SK-N-SH treated with all-trans-retinoic acid at 6 μM for 48 hours (cell line): ENCODE data around the gene SYP.

Source experiments
- ATAC-seq: fragments of 200-7000 bp; cut with Tn5 transposase; 3 replicates; pipeline ENCODE4 v1.9.1; 2020; ENCODE audit warnings: mild to moderate bottlenecking, moderate library complexity
- ARNTL ChIP-seq: fragments of 450-650 bp; formaldehyde crosslinking; IDR thresholded peaks from 2 replicates; pipeline ENCODE4 v1.5.0; 2020; ENCODE audit warnings: low read depth, mild to moderate bottlenecking, moderate library complexity, borderline replicate concordance
- BACH2 ChIP-seq: fragments of 250-450 bp; sonication (Bioruptor Pico); IDR thresholded peaks from 2 replicates; pipeline ENCODE4 v1.9.0; 2021; ENCODE audit warnings: mild to moderate bottlenecking, borderline replicate concordance
- CSDC2 ChIP-seq: fragments of 250-450 bp; sonication (Bioruptor Pico); IDR thresholded peaks from 2 replicates; pipeline ENCODE4 v1.5.0; 2020; ENCODE audit warnings: mild to moderate bottlenecking, moderate library complexity
- ESRRG ChIP-seq: fragments of 250-450 bp; sonication (Bioruptor Pico); IDR thresholded peaks from 2 replicates; pipeline ENCODE4 v1.6.1; 2021; ENCODE audit warnings: mild to moderate bottlenecking
- GLIS3 ChIP-seq: fragments of 250-450 bp; sonication (Bioruptor Pico); IDR thresholded peaks from 2 replicates; pipeline ENCODE4 v1.5.0; 2020; ENCODE audit warnings: mild to moderate bottlenecking, moderate library complexity
- ISL1 ChIP-seq: fragments of 250-450 bp; sonication (Bioruptor Pico); IDR thresholded peaks from 2 replicates; pipeline ENCODE4 v2.1.2; 2022; ENCODE audit warnings: mild to moderate bottlenecking, moderate library complexity
- OSR1 ChIP-seq: fragments of 250-450 bp; sonication (Bioruptor Pico); IDR thresholded peaks from 2 replicates; pipeline ENCODE4 v1.8.0; 2022; ENCODE audit warnings: moderate library complexity, mild to moderate bottlenecking, inconsistent platforms
- PPARA ChIP-seq: fragments of 250-450 bp; sonication (Bioruptor Pico); IDR thresholded peaks from 2 replicates; pipeline ENCODE4 v1.5.0; 2020; ENCODE audit warnings: mild to moderate bottlenecking, borderline replicate concordance
- RARB ChIP-seq: fragments of 250-450 bp; sonication (Bioruptor Pico); IDR thresholded peaks from 2 replicates; pipeline ENCODE4 v1.8.0; 2021; ENCODE audit warnings: mild to moderate bottlenecking, moderate library complexity
- SNAI2 ChIP-seq: fragments of 250-450 bp; sonication (Bioruptor Pico); IDR thresholded peaks from 2 replicates; pipeline ENCODE4 v1.5.0; 2020; ENCODE audit warnings: mild to moderate bottlenecking, moderate library complexity
- TCF4 ChIP-seq: fragments of 250-450 bp; sonication (Bioruptor Pico); IDR thresholded peaks from 2 replicates; pipeline ENCODE4 v1.8.0; 2021; ENCODE audit warnings: mild to moderate bottlenecking, moderate library complexity, borderline replicate concordance
- TOX ChIP-seq: fragments of 250-450 bp; sonication (Bioruptor Pico); IDR thresholded peaks from 2 replicates; pipeline ENCODE4 v1.8.0; 2021; ENCODE audit warnings: mild to moderate bottlenecking, moderate library complexity, borderline replicate concordance
- ZFP3 ChIP-seq: fragments of 250-450 bp; sonication (Bioruptor Pico); IDR thresholded peaks from 2 replicates; pipeline ENCODE4 v1.5.0; 2020; ENCODE audit warnings: mild to moderate bottlenecking, moderate library complexity
- ZFP30 ChIP-seq: fragments of 450-650 bp; formaldehyde crosslinking; IDR thresholded peaks from 2 replicates; pipeline ENCODE4 v1.5.0; 2022; ENCODE audit warnings: mild to moderate bottlenecking, moderate library complexity
- ZNF565 ChIP-seq: fragments of 450-650 bp; formaldehyde crosslinking; conservative IDR thresholded peaks from 2 replicates; pipeline ENCODE4 v1.5.0; 2020; ENCODE audit warnings: low read depth, mild to moderate bottlenecking, moderate library complexity
- ZNF70 ChIP-seq: fragments of 450-650 bp; formaldehyde crosslinking; IDR thresholded peaks from 2 replicates; pipeline ENCODE4 v1.5.0; 2020; ENCODE audit warnings: mild to moderate bottlenecking, moderate library complexity
- ZNF8 ChIP-seq: fragments of 450-650 bp; formaldehyde crosslinking; IDR thresholded peaks from 2 replicates; pipeline ENCODE4 v1.5.0; 2020; ENCODE audit warnings: mild to moderate bottlenecking, moderate library complexity
- TF ChIP-seq, protein P1 (sequence below): fragments of 250-450 bp; sonication (Bioruptor Pico); IDR thresholded peaks from 2 replicates; pipeline ENCODE4 v1.5.0; 2020; ENCODE audit warnings: mild to moderate bottlenecking, moderate library complexity
- TF ChIP-seq, protein P2 (sequence below): fragments of 250-450 bp; sonication (Bioruptor Pico); IDR thresholded peaks from 2 replicates; pipeline ENCODE4 v1.5.1; 2021; ENCODE audit warnings: mild to moderate bottlenecking, moderate library complexity
- TF ChIP-seq, protein P3 (sequence below): fragments of 250-450 bp; sonication (Bioruptor Pico); IDR thresholded peaks from 2 replicates; pipeline ENCODE4 v1.5.1; 2020; ENCODE audit warnings: low read depth, mild to moderate bottlenecking, moderate library complexity
- TF ChIP-seq, protein P4 (sequence below): fragments of 250-450 bp; sonication (Bioruptor Pico); IDR thresholded peaks from 2 replicates; pipeline ENCODE4 v1.8.0; 2020; ENCODE audit warnings: mild to moderate bottlenecking, moderate library complexity, borderline replicate concordance

The SYP gene

DNA sequence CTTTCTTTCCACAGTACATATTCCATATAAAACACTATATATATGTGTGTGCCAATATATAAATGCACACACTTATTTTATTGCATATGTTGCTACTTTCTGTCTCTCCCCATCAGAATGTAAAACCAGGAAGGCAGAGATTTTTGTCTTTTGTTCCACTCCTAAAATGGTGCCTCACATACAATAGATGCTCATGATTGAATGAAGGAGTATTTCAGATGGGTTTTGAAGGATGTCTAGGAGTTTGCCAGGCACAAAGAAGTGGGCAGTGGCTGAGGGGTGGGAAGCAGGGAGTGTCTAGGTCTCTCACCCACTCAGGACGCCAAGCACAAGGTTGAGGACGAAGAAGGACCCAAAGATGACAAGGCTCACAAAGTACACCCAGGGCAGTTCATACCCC, 27.7 kb upstream of the SYP start:
- ATAC-seq, result no peak

DNA sequence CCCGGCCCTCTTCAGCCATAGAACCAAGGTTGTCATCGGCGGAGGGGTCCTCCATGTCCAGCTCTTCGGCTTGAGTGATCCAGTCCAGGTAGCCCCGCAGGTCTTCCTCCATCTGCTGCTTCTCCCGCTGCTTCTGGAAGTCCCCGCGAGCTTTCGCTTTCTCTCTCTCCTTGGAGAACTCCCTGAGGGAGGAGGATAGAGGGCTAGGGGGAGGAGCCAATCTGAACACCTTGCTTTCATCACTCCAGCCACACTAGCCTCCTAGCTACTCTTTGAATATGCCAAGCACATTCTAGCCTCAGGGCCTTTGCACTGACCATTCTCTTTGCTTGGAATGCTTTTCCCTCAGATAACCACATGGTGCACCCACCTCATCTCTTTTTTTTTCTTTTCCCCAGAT, 27.0 kb upstream of the SYP start:
- TF ChIP-seq PPARA (no peak), TOX (CRISPR knock-in tag) (no peak)
- TF ChIP-seq, protein P1, sequence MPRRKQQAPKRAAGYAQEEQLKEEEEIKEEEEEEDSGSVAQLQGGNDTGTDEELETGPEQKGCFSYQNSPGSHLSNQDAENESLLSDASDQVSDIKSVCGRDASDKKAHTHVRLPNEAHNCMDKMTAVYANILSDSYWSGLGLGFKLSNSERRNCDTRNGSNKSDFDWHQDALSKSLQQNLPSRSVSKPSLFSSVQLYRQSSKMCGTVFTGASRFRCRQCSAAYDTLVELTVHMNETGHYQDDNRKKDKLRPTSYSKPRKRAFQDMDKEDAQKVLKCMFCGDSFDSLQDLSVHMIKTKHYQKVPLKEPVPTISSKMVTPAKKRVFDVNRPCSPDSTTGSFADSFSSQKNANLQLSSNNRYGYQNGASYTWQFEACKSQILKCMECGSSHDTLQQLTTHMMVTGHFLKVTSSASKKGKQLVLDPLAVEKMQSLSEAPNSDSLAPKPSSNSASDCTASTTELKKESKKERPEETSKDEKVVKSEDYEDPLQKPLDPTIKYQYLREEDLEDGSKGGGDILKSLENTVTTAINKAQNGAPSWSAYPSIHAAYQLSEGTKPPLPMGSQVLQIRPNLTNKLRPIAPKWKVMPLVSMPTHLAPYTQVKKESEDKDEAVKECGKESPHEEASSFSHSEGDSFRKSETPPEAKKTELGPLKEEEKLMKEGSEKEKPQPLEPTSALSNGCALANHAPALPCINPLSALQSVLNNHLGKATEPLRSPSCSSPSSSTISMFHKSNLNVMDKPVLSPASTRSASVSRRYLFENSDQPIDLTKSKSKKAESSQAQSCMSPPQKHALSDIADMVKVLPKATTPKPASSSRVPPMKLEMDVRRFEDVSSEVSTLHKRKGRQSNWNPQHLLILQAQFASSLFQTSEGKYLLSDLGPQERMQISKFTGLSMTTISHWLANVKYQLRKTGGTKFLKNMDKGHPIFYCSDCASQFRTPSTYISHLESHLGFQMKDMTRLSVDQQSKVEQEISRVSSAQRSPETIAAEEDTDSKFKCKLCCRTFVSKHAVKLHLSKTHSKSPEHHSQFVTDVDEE (CRISPR knock-in tag), result no peak
- TF ChIP-seq, all 23 proteins: peak for 0

More for the DNA sequence above, 27.7 kb upstream of the SYP start:
- TF ChIP-seq ARNTL, result no peak
- peak; percentile 92 for TF ChIP-seq ZFP3 (CRISPR knock-in tag)
- TF ChIP-seq PPARA, result no peak
- no peak for TF ChIP-seq ZNF8

DNA sequence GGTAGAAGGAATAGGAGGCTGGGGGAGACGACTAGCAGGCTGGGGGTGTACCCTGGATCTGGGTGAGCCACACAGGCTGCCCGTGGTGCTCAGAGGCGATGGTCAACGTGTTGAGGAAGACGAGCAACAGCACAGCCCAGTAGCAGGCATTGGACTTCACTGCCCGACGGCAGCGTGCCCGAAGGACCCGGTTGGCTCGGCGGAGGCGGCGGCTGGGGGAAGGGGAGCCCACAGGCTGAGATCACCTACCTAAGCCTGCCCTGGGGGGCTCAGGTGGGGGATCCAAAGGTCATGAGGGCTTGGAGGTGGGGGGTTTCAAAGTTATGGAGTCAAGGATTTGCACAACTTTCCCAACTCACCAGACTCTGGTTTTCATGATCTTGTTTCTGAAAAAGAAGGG, 25.9 kb upstream of the SYP start:
- ATAC-seq, result no peak
- TF ChIP-seq ESRRG (no peak), ARNTL (no peak), PPARA (no peak), ZNF70 (no peak), ZNF565 (CRISPR knock-in tag) (no peak), TOX (CRISPR knock-in tag) (no peak), TCF4 (CRISPR knock-in tag) (no peak)

More for the DNA sequence above, 27.0 kb upstream of the SYP start:
- no peak for ATAC-seq

DNA sequence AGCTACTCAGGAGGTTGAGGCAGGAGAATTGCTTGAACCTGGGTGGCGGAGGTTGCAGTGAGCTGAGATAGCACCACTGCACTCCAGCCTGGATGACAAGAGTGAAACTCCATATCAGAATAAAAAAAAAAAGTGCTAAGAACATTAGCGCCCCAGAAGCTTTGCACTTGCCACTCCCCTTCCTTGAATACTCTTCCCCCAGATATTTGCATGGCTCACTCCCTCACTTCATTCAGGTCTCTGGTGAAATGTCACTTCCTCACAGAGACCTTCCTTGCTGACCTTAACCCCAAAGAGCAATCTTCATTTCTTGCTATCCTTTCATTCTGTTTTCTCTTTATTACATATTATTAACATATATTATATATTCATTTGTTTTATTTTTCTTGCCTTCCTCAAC, 21.9 kb upstream of the SYP start:
- ATAC-seq, result no peak
- no peak for TF ChIP-seq SNAI2 (CRISPR knock-in tag)
- TF ChIP-seq ZNF70, result no peak
- no peak for TF ChIP-seq TOX (CRISPR knock-in tag)
- TF ChIP-seq TCF4 (CRISPR knock-in tag), result no peak
- TF ChIP-seq ZFP3 (CRISPR knock-in tag), result no peak
- no peak for TF ChIP-seq ZNF8
- TF ChIP-seq, protein P1 (CRISPR knock-in tag), result no peak
- TF ChIP-seq ZFP30 (CRISPR knock-in tag), result no peak
- TF ChIP-seq, protein P2, sequence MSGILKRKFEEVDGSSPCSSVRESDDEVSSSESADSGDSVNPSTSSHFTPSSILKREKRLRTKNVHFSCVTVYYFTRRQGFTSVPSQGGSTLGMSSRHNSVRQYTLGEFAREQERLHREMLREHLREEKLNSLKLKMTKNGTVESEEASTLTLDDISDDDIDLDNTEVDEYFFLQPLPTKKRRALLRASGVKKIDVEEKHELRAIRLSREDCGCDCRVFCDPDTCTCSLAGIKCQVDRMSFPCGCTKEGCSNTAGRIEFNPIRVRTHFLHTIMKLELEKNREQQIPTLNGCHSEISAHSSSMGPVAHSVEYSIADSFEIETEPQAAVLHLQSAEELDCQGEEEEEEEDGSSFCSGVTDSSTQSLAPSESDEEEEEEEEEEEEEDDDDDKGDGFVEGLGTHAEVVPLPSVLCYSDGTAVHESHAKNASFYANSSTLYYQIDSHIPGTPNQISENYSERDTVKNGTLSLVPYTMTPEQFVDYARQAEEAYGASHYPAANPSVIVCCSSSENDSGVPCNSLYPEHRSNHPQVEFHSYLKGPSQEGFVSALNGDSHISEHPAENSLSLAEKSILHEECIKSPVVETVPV, result no peak
- no peak for TF ChIP-seq ZNF565 (CRISPR knock-in tag)
- no peak for TF ChIP-seq PPARA
- TF ChIP-seq, all 23 proteins: peak for 0

DNA sequence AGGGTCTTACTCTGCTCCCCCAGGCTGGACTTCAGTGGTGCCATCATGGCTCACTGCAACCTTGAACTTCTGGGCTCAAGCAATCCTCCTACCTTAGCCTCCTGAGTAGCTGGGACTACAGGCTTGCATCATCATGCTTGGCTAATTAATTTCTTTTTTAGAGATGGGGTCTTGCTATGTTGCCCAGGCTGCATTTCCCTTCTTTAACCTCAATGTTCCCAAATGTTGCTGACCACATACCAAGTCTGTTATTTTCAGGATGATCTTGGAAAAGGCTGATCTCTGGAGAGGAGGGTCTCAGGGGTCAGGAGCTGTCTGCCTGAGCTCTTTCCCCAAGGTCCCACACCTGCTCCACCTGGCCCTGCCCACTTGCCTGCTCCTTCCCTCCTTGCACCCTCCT, 20.1 kb upstream of the SYP start:
- TF ChIP-seq ZNF565 (CRISPR knock-in tag) (no peak), ZNF8 (no peak), ISL1 (CRISPR knock-in tag) (no peak), ESRRG (no peak)

DNA sequence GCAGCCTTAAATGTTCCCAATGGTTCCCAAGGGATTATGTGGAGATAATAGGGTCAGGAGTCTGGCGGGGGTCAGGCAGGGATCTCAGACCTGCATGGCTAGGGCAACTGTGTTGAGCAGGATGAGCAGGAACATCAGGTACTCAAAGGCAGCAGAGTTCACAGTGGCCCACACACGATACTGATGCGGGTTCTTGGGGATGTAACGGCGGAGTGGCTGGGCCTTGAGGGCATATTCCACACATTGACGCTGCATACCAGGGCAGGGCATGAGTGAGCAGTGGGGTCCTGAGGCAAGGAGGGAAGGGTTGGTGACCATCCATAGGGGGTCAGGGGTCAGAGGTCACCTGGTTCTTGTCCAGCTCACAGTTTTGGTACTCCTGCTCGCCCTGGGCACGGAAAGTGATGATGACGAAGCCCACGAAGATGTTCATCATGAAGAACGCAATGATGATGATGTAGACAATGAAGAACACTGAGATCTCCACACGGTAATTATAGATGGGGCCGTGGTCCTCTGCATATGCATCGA, 15.1 kb upstream of the SYP start:
- ATAC-seq, result no peak
- no peak for TF ChIP-seq RARB (CRISPR knock-in tag)
- TF ChIP-seq PPARA, result no peak
- no peak for TF ChIP-seq GLIS3 (CRISPR knock-in tag)
- TF ChIP-seq, protein P2, result no peak
- TF ChIP-seq OSR1 (CRISPR knock-in tag), result no peak
- TF ChIP-seq, protein P3, sequence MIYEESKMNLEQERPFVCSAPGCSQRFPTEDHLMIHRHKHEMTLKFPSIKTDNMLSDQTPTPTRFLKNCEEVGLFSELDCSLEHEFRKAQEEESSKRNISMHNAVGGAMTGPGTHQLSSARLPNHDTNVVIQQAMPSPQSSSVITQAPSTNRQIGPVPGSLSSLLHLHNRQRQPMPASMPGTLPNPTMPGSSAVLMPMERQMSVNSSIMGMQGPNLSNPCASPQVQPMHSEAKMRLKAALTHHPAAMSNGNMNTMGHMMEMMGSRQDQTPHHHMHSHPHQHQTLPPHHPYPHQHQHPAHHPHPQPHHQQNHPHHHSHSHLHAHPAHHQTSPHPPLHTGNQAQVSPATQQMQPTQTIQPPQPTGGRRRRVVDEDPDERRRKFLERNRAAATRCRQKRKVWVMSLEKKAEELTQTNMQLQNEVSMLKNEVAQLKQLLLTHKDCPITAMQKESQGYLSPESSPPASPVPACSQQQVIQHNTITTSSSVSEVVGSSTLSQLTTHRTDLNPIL (CRISPR knock-in tag), result no peak
- no peak for TF ChIP-seq ZFP3 (CRISPR knock-in tag)
- no peak for TF ChIP-seq BACH2 (CRISPR knock-in tag)
- TF ChIP-seq ZFP30 (CRISPR knock-in tag), result no peak
- TF ChIP-seq CSDC2, result no peak
- TF ChIP-seq SNAI2 (CRISPR knock-in tag), result no peak
- no peak for TF ChIP-seq ESRRG
- TF ChIP-seq, protein P4, sequence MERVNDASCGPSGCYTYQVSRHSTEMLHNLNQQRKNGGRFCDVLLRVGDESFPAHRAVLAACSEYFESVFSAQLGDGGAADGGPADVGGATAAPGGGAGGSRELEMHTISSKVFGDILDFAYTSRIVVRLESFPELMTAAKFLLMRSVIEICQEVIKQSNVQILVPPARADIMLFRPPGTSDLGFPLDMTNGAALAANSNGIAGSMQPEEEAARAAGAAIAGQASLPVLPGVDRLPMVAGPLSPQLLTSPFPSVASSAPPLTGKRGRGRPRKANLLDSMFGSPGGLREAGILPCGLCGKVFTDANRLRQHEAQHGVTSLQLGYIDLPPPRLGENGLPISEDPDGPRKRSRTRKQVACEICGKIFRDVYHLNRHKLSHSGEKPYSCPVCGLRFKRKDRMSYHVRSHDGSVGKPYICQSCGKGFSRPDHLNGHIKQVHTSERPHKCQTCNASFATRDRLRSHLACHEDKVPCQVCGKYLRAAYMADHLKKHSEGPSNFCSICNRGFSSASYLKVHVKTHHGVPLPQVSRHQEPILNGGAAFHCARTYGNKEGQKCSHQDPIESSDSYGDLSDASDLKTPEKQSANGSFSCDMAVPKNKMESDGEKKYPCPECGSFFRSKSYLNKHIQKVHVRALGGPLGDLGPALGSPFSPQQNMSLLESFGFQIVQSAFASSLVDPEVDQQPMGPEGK (CRISPR knock-in tag), result no peak

More for the DNA sequence above, 20.1 kb upstream of the SYP start:
- ATAC-seq, result no peak
